KOPT-K1 (cell line): ENCODE results near the gene PIM3.
A peak's percentile ranks its signal among the peaks of the same experiment; 100 is the strongest.

Source experiments
- H3K27ac ChIP-seq: fragments of 200-600 bp; sonication (generic); 2 replicates; pipeline ENCODE4 v1.5.1; 2016; ENCODE audit warnings: antibody characterized with exemption, mild to moderate bottlenecking, low read depth, low read length; ENCODE audit not compliant: poor library complexity, severe bottlenecking
- H3K36me3 ChIP-seq: fragments of 200-600 bp; sonication (generic); 2 replicates; pipeline ENCODE4 v1.5.1; 2017; ENCODE audit warnings: antibody characterized with exemption, mild to moderate bottlenecking, low read length, moderate library complexity; ENCODE audit not compliant: insufficient read depth
- H3K9me3 ChIP-seq: fragments of 200-600 bp; sonication (generic); 2 replicates; pipeline ENCODE4 v1.5.1; 2017; ENCODE audit warnings: antibody characterized with exemption, low read length, mild to moderate bottlenecking; ENCODE audit not compliant: insufficient read depth, poor library complexity, severe bottlenecking

The PIM3 gene

GRCh38 chr22:49955581-49956417, 4.8 kb upstream of the PIM3 start:
- Histone ChIP-seq H3K9me3 (no peaks in the 10 kb centered on the region), H3K36me3 (no peaks in the 10 kb centered on the region), H3K27ac (no peak overlapping the region)

GRCh38 chr22:49956418-49956770, 4.2 kb upstream of the PIM3 start:
- Histone ChIP-seq H3K27ac (no peak overlapping the region), H3K36me3 (no peaks in the 10 kb centered on the region), H3K9me3 (no peaks in the 10 kb centered on the region)

DNA sequence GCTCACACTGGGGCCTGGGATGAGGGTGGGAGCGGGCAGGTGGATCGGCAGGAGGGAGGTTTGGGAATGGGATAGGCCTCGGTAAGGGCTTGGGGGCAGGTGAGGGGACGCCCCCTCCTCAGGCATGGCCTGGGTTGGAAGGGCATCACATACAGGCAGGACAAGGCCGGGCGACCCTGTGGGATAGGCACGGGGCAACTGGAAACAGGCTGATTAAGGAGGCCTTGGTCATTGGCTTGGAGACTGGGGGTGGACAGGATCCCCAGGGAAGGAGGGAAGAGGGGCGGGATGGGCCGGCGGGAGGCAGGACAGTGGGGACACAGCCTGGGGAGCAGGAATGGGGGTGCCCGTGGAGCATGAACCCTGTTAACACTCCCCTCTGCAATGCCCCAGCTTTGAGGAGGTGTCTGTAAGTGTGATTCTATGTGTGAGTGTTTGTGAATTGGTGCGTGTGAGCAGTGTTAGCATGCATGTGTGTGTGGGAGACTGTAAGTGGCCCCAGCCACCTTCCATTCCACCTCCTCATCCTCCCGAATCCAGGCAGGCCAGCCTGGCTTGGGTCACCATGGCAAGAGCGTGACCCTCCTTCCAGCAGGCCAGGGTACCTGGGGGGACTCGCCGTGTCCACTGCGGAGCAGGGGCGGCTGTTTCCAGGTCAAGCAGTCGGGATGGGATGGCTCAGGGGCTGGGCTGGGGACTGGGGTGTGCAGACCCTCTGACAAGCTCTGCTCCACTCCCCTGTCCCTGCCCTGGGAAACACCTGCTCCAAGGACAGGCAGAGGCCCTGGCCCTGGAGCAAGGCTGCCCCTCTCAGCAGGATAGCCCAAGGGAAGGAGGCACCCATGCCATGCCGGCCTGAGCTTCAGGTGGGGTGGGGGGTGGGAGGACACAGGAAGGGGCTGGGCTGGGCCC, 3.4 kb upstream of the PIM3 start:
- H3K36me3 ChIP-seq: peaks cover 6% of the 10 kb centered on the region; the same call in 1 of the 2 replicates
- no peak overlapping the region for H3K27ac ChIP-seq
- no peaks in the 10 kb centered on the region for H3K9me3 ChIP-seq

GRCh38 chr22:49957826-49958365, 2.7 kb upstream of the PIM3 start:
- Histone ChIP-seq H3K9me3 (no peaks in the 10 kb centered on the region), H3K36me3 (peaks cover 12% of the 10 kb centered on the region)

DNA sequence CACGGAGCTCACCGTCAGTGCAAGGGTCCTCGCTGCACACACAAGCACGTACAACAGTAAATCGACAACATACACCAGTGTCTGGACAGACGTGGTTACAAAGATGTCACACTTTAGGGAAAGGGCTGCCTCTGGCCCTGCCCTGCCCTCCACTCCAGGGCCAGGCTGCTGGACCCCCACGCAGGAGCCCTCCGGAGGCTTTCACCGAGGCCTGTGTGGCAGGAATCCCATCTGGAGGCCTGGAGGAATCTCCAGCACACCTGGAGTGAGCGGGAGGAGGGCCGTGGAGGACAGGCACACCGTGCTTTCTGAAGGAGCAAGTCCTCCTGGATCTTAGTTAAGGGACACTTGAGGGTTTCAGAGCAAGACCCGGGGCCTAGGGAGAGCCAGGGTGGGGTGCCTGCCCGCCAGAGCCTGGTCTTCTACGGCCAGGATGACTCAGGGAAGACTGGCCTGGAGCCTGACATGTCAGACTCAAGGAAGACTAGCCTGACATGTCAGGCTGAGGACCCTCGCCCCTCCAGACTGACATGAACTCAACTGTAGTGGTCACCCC, 2.1 kb upstream of the PIM3 start:
- no peak overlapping the region for H3K27ac ChIP-seq
- H3K9me3 ChIP-seq: no peaks in the 10 kb centered on the region
- peaks cover 18% of the 10 kb centered on the region for H3K36me3 ChIP-seq

More at GRCh38 chr22:49957826-49958365, 2.7 kb upstream of the PIM3 start:
- no peak overlapping the region for H3K27ac ChIP-seq

- peaks cover 25% of the 10 kb centered on the region for H3K36me3 ChIP-seq
- peak overlapping the region; percentile 92 for H3K27ac ChIP-seq
- H3K9me3 ChIP-seq: no peaks in the 10 kb centered on the region
These were observed 1.4 kb upstream of the PIM3 start for GRCh38 chr22:49958931-49959781.

DNA sequence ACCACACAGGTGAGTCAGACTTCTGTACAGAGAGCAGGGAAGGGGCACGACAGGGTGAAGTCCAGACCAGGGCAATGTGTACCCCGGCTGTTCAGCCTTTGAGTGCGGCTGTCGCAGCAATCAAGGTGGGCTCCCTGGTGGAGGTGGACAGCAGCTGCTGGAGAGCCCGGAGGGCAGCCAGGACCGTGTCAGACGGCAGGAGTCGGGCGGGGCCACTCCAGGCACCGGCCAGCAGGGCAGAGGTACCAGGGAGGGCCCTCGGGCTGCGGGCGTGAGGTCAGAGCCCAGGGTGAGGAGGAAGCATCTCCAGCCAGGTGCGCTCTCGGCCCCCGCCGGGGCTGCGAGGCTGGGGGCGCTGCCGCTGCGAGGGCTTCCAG, 802 bp upstream of the PIM3 start:
- Histone ChIP-seq H3K9me3 (no peaks in the 10 kb centered on the region), H3K27ac (peak overlapping the region; percentile 92), H3K36me3 (peaks cover 31% of the 10 kb centered on the region)

DNA sequence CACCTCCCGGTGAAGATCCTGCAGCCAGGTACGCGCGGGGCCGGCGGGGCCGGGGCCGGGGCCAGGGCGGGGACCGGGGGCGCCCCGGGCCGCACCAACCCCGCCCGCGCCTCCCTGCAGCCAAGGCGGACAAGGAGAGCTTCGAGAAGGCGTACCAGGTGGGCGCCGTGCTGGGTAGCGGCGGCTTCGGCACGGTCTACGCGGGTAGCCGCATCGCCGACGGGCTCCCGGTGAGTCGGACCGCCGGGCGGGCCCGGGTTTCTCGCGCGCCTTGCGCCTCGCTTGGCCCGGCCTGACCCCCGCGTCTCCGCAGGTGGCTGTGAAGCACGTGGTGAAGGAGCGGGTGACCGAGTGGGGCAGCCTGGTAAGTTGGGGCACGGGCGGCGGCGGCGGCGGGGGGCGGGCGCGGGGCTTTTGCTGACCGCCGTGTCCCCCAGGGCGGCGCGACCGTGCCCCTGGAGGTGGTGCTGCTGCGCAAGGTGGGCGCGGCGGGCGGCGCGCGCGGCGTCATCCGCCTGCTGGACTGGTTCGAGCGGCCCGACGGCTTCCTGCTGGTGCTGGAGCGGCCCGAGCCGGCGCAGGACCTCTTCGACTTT, 531 bp downstream of the PIM3 start:
- Histone ChIP-seq H3K9me3 (no peaks in the 10 kb centered on the region), H3K27ac (peak overlapping the region; percentile 92), H3K36me3 (peaks cover 41% of the 10 kb centered on the region)

DNA sequence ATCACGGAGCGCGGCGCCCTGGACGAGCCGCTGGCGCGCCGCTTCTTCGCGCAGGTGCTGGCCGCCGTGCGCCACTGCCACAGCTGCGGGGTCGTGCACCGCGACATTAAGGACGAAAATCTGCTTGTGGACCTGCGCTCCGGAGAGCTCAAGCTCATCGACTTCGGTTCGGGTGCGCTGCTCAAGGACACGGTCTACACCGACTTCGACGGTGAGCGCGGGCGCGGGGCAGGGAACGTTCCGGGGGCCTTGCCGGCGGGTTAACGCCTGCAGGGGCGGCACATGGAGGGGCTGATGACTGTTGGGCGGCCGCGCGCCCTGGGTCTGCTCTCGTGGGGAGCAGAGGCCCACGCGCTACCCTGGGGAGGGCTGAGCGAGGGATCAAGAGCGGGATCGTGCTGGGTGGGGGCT, 1.0 kb downstream of the PIM3 start:
- peaks cover 41% of the 10 kb centered on the region for H3K36me3 ChIP-seq
- H3K27ac ChIP-seq: peak overlapping the region; percentile 92
- H3K9me3 ChIP-seq: no peaks in the 10 kb centered on the region

DNA sequence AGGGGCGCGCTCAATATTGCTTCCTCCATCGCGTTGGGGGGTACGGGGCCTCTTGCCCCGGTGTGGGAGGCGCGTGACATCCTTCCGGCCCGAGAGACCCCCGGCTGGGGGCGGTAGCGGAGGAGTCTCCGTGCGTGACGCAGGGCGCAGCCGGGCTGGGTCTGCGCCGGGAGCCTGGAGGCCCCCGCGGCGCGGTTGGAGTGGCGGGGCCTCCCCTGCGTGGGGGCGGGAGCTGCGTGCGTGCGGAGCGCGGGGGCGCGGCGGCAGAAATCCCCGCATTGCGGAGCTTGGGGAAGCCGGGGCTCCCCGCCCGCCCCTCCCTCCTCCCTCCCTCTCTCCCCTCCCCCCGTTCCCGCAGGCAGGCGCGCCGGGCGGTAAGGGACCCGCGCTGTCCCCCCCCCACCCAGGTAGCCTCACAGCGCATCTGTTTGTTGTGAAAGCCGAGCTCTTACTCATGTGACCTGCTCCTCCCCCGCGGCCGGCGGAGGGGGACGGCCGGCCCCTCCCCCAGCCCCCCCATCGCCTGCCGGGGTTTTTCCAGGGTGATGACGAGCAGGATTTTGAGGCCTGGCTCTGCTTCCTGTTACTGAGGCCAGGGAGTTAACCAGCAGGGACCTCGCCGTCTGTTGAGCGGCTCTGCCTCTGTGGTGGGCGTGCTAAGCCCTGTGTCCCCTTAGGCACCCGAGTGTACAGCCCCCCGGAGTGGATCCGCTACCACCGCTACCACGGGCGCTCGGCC, 1.6 kb downstream of the PIM3 start:
- Histone ChIP-seq H3K9me3 (no peaks in the 10 kb centered on the region), H3K36me3 (peaks cover 41% of the 10 kb centered on the region), H3K27ac (peak overlapping the region; percentile 92)

- Histone ChIP-seq H3K27ac (no peak overlapping the region), H3K9me3 (no peaks in the 10 kb centered on the region)
These were observed 2.4 kb downstream of the PIM3 start for GRCh38 chr22:49962751-49963646.

GRCh38 chr22:49963647-49964026, 3.1 kb downstream of the PIM3 start:
- no peak overlapping the region for H3K27ac ChIP-seq
- H3K36me3 ChIP-seq: peaks cover 41% of the 10 kb centered on the region
- no peaks in the 10 kb centered on the region for H3K9me3 ChIP-seq

More at GRCh38 chr22:49962751-49963646, 2.4 kb downstream of the PIM3 start:
- peaks cover 41% of the 10 kb centered on the region for H3K36me3 ChIP-seq
